HCT116 (cell line): ENCODE data around the gene RYR2. TPM values are rescaled to one million over a fixed set of nuclear protein-coding genes. Genes with fewer than 3 reads are reported as not detected.

Source experiments
- ATAC-seq: fragments of 200-7000 bp; cut with Tn5 transposase; 2 replicates; pipeline ENCODE4 v1.9.1; 2020; ENCODE audit warnings: mild to moderate bottlenecking, moderate library complexity
- BruUV-seq: library from RNA; stranded (reverse); fragments of 400-500 nt; replicated peaks from 2 replicates; lab custom pipeline; 2021; lab: Mats Ljungman, UMichigan
- CTCF ChIA-PET: fragments of 300-600 bp; sonication (Branson Sonifier 250); formaldehyde crosslinking; loops from one replicate; lab custom pipeline; 2021; ENCODE audit warnings: antibody characterized with exemption; lab: Charles Lee
- POLR2A ChIA-PET: fragments of 300-600, 350-600 bp; sonication (Branson Sonifier 250); formaldehyde crosslinking; loops from one replicate; lab custom pipeline; 2021; ENCODE audit warnings: antibody characterized with exemption; lab: Charles Lee
- RAD21 ChIA-PET, 2 experiments: fragments of 300-600 bp; sonication (Branson Sonifier 250); formaldehyde crosslinking; loops; one replicate each; lab custom pipeline; 2023; ENCODE audit warnings: low total read pairs in 2 of 2; ENCODE audit not compliant: uncharacterized antibody in 2 of 2, unreplicated experiment in 2 of 2, low non-redundant PET in 1 of 2; lab: Charles Lee
- DNase-seq: peaks from one replicate; pipeline ENCODE4 v3.0.0-alpha.2; 2010; ENCODE audit warnings: low read depth, low spot score
- H2AFZ ChIP-seq: fragments of 200-600 bp; shearing (Covaris generic), sonication (generic); 2 replicates; pipeline ENCODE4 v1.6.1; 2017; ENCODE audit warnings: low read depth, mixed run types, mixed read lengths, antibody characterized with exemption, low read length; ENCODE audit not compliant: poor library complexity, severe bottlenecking
- H3K27ac ChIP-seq: 2 replicates; pipeline ENCODE4 v1.5.1; 2012; ENCODE audit warnings: low read depth, low read length
- H3K27me3 ChIP-seq: fragments of 200-600 bp; sonication (generic); 2 replicates; pipeline ENCODE4 v1.6.1; 2016; ENCODE audit warnings: mixed run types, low read length, mixed read lengths; ENCODE audit not compliant: insufficient read depth
- H3K36me3 ChIP-seq, 2 experiments: fragments of 200-500 bp in 1 of 2; fragments of 200-600 bp in 1 of 2; sonication (Bioruptor generic) in 1 of 2; sonication (generic) in 1 of 2; 2 replicates each; pipeline versions ENCODE4 v1.5.1 to v1.6.1; 2014 to 2016; ENCODE audit warnings: low read length in 2 of 2, inconsistent platforms in 1 of 2, mixed read lengths in 1 of 2, mixed run types in 1 of 2; ENCODE audit not compliant: insufficient read depth in 2 of 2, control insufficient read depth in 1 of 2
- H3K4me1 ChIP-seq, 2 experiments: fragments of 200-600 bp in 1 of 2; sonication (generic) in 1 of 2; 2 replicates each; pipeline versions ENCODE4 v1.5.1 to v1.6.1; 2012 to 2017; ENCODE audit warnings: low read length in 2 of 2, inconsistent platforms in 1 of 2, mild to moderate bottlenecking in 1 of 2, mixed read lengths in 1 of 2, mixed run types in 1 of 2, moderate library complexity in 1 of 2; ENCODE audit not compliant: insufficient read depth in 2 of 2, control insufficient read depth in 1 of 2
- H3K4me2 ChIP-seq: fragments of 200-600 bp; sonication (generic); 2 replicates; pipeline ENCODE4 v1.6.1; 2017; ENCODE audit warnings: mixed run types, low read length, mixed read lengths
- H3K4me3 ChIP-seq, 2 experiments: fragments of 200-600 bp in 1 of 2; sonication (generic) in 1 of 2; replicated peaks in 1 of 2; 2 replicates each; pipeline ENCODE4 v1.5.1; 2011 to 2016; ENCODE audit warnings: low read length in 2 of 2, control low read depth in 1 of 2, low read depth in 1 of 2, mild to moderate bottlenecking in 1 of 2, mixed read lengths in 1 of 2, mixed run types in 1 of 2
- H3K79me2 ChIP-seq: fragments of 200-600 bp; sonication (generic); 2 replicates; pipeline ENCODE4 v1.6.1; 2017; ENCODE audit warnings: mild to moderate bottlenecking, mixed run types, low read length, moderate library complexity, mixed read lengths; ENCODE audit not compliant: insufficient read depth
- H3K9ac ChIP-seq: fragments of 200-600 bp; sonication (generic); 2 replicates; pipeline ENCODE4 v1.6.1; 2016; ENCODE audit warnings: low read length, mixed read lengths
- H3K9me2 ChIP-seq: fragments of 200-600 bp; sonication (generic), shearing (Covaris generic); 2 replicates; pipeline ENCODE4 v1.6.1; 2017; ENCODE audit warnings: mixed run types, mild to moderate bottlenecking, moderate library complexity; ENCODE audit not compliant: insufficient read depth
- H3K9me3 ChIP-seq, 2 experiments: fragments of 200-500 bp in 1 of 2; fragments of 200-600 bp in 1 of 2; sonication (Bioruptor generic) in 1 of 2; sonication (generic) in 1 of 2; 2 replicates each; pipeline ENCODE4 v1.6.1; 2014 to 2017; ENCODE audit warnings: low read length in 2 of 2, mixed read lengths in 2 of 2, inconsistent platforms in 1 of 2, low read depth in 1 of 2, mild to moderate bottlenecking in 1 of 2, mixed run types in 1 of 2, moderate library complexity in 1 of 2; ENCODE audit not compliant: control insufficient read depth in 1 of 2, insufficient read depth in 1 of 2
- H4K20me1 ChIP-seq: fragments of 200-600 bp; sonication (generic), shearing (Covaris generic); 2 replicates; pipeline ENCODE4 v1.6.1; 2017; ENCODE audit warnings: mixed run types, mild to moderate bottlenecking, moderate library complexity; ENCODE audit not compliant: insufficient read depth
- CEBPB ChIP-seq: IDR thresholded peaks from 2 replicates; pipeline ENCODE4 v1.6.1; 2012; ENCODE audit warnings: low read depth
- CTCF ChIP-seq, 3 experiments: fragments of 200-600 bp in 1 of 3; sonication (generic) in 1 of 3; IDR thresholded peaks in 2 of 3; conservative IDR thresholded peaks in 1 of 3; 2 replicates each; pipeline ENCODE4 v1.5.1; 2012 to 2017; ENCODE audit warnings: low read depth in 2 of 3, low read length in 2 of 3, antibody characterized with exemption in 1 of 3, borderline replicate concordance in 1 of 3, control low read depth in 1 of 3, mild to moderate bottlenecking in 1 of 3, mixed read lengths in 1 of 3, mixed run types in 1 of 3, moderate library complexity in 1 of 3; ENCODE audit not compliant: insufficient read depth in 1 of 3
- EGR1 ChIP-seq: IDR thresholded peaks from 2 replicates; pipeline ENCODE4 v1.6.1; 2012; ENCODE audit warnings: low read depth
- ELF1 ChIP-seq: IDR thresholded peaks from 2 replicates; pipeline ENCODE4 v1.6.1; 2012; ENCODE audit warnings: low read depth, borderline replicate concordance
- EZH2phosphoT487 ChIP-seq: fragments of 200-600 bp; IDR thresholded peaks from 2 replicates; pipeline ENCODE4 v1.6.1; 2018; ENCODE audit warnings: antibody characterized with exemption, borderline replicate concordance
- POLR2A ChIP-seq: IDR thresholded peaks from 2 replicates; pipeline ENCODE4 v1.7.0; 2011; ENCODE audit warnings: borderline replicate concordance; ENCODE audit not compliant: insufficient read depth, insufficient read length; ENCODE audit errors: extremely low read depth
- POLR2AphosphoS5 ChIP-seq: IDR thresholded peaks from 2 replicates; pipeline ENCODE4 v1.6.1; 2011; ENCODE audit warnings: mild to moderate bottlenecking, low read depth, low read length, moderate library complexity
- RAD21 ChIP-seq: IDR thresholded peaks from 2 replicates; pipeline ENCODE4 v1.6.1; 2012; ENCODE audit warnings: low read depth, mild to moderate bottlenecking
- SIN3A ChIP-seq: IDR thresholded peaks from 2 replicates; pipeline ENCODE4 v1.6.1; 2012; ENCODE audit warnings: low read depth
- SRF ChIP-seq: IDR thresholded peaks from 2 replicates; pipeline ENCODE4 v1.6.1; 2012; ENCODE audit warnings: low read depth
- TCF7L2 ChIP-seq: IDR thresholded peaks from 2 replicates; pipeline ENCODE4 v1.7.0; 2011; ENCODE audit warnings: borderline replicate concordance, inconsistent platforms; ENCODE audit not compliant: insufficient read depth, insufficient read length; ENCODE audit errors: extremely low read depth
- YY1 ChIP-seq: IDR thresholded peaks from 2 replicates; pipeline ENCODE4 v1.6.1; 2011; ENCODE audit warnings: low read length, low read depth, moderate library complexity, mild to moderate bottlenecking; ENCODE audit not compliant: insufficient replicate concordance; ENCODE audit errors: extremely low read depth
- ZBTB33 ChIP-seq: IDR thresholded peaks from 2 replicates; pipeline ENCODE4 v1.6.1; 2011; ENCODE audit warnings: mild to moderate bottlenecking, low read length, moderate library complexity; ENCODE audit not compliant: insufficient replicate concordance; ENCODE audit errors: extremely low read depth
- ZFX ChIP-seq: fragments of 450-650 bp; IDR thresholded peaks from 2 replicates; pipeline ENCODE4 v1.6.1; 2017
- ZNF274 ChIP-seq: fragments of 200-500 bp; sonication (Bioruptor generic); IDR thresholded peaks from 2 replicates; pipeline ENCODE4 v1.6.1; 2014; ENCODE audit warnings: mild to moderate bottlenecking, low read depth, low read length, inconsistent platforms
- intact Hi-C: fragments of 100-400 bp; cut with micrococcal nuclease; formaldehyde crosslinking; loops from 2 replicates; pipeline ENCODE4 v1.10.0; 2022
- total RNA-seq: library from RNA; stranded (reverse); gene quantifications from one replicate; pipeline ENCODE4 v1.2.1, GENCODE V29; 2021; ENCODE audit not compliant: unreplicated experiment
- TF ChIP-seq, protein P1 (sequence below): IDR thresholded peaks from 2 replicates; pipeline ENCODE4 v1.6.1; 2012
- TF ChIP-seq, protein P2 (sequence below): IDR thresholded peaks from 2 replicates; pipeline ENCODE4 v1.6.1; 2012; ENCODE audit warnings: low read depth

The RYR2 gene
- total RNA-seq, 1 experiment from 2014 or later, result 0.02 TPM

GRCh38 chr1:237857455-237857854 is 815.5 kb downstream of the RYR2 start:
- no peak for DNase-seq
- H3K27ac ChIP-seq, result no peak overlapping the region
- H4K20me1 ChIP-seq, result no peaks in the 10 kb centered on the region
- no peaks in the 10 kb centered on the region for H3K27me3 ChIP-seq
- no peak overlapping the region for H3K4me3 ChIP-seq
- H3K9ac ChIP-seq, result no peak overlapping the region
- no peak overlapping the region for H3K4me2 ChIP-seq
- H3K36me3 ChIP-seq, result no peaks in the 10 kb centered on the region
- no peaks in the 10 kb centered on the region for H3K4me1 ChIP-seq
- H2AFZ ChIP-seq, result no peak overlapping the region
- BruUV-seq, result no TSS peak
- ATAC-seq, result no peak
- H3K9me3 ChIP-seq, result peaks cover 7 to 10% of the 10 kb centered on the region in 2 experiments; a peak in 2 of 4 replicates
- ChIA-PET RAD21 (no interaction called here), CTCF (no interaction called here), POLR2A (no interaction called here)
- intact Hi-C loops, result no loop called here
- no peak for TF ChIP-seq ELF1
- no peak for TF ChIP-seq CEBPB
- TF ChIP-seq ZBTB33, result no peak
- TF ChIP-seq, protein P1, sequence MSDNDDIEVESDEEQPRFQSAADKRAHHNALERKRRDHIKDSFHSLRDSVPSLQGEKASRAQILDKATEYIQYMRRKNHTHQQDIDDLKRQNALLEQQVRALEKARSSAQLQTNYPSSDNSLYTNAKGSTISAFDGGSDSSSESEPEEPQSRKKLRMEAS, result no peak
- TF ChIP-seq SRF, result no peak
- TF ChIP-seq, protein P2, sequence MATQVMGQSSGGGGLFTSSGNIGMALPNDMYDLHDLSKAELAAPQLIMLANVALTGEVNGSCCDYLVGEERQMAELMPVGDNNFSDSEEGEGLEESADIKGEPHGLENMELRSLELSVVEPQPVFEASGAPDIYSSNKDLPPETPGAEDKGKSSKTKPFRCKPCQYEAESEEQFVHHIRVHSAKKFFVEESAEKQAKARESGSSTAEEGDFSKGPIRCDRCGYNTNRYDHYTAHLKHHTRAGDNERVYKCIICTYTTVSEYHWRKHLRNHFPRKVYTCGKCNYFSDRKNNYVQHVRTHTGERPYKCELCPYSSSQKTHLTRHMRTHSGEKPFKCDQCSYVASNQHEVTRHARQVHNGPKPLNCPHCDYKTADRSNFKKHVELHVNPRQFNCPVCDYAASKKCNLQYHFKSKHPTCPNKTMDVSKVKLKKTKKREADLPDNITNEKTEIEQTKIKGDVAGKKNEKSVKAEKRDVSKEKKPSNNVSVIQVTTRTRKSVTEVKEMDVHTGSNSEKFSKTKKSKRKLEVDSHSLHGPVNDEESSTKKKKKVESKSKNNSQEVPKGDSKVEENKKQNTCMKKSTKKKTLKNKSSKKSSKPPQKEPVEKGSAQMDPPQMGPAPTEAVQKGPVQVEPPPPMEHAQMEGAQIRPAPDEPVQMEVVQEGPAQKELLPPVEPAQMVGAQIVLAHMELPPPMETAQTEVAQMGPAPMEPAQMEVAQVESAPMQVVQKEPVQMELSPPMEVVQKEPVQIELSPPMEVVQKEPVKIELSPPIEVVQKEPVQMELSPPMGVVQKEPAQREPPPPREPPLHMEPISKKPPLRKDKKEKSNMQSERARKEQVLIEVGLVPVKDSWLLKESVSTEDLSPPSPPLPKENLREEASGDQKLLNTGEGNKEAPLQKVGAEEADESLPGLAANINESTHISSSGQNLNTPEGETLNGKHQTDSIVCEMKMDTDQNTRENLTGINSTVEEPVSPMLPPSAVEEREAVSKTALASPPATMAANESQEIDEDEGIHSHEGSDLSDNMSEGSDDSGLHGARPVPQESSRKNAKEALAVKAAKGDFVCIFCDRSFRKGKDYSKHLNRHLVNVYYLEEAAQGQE, result no peak
- TF ChIP-seq TCF7L2, result no peak
- TF ChIP-seq ZFX, result no peak
- no peak for TF ChIP-seq SIN3A
- TF ChIP-seq CTCF (IDR thresholded peaks at IDR 0.05 in 2 of 3, conservative IDR thresholded peaks at IDR 0.05 in 1 of 3; ENCODE audit: borderline replicate concordance in 1 of 3, insufficient read depth in 1 of 3, low read depth in 2 of 3, low read length in 2 of 3), result no peak
- TF ChIP-seq POLR2A, result no peak
- no peak for TF ChIP-seq RAD21
- TF ChIP-seq EZH2phosphoT487, result no peak
- TF ChIP-seq ZNF274, result no peak
- TF ChIP-seq EGR1, result no peak
- no peak for TF ChIP-seq YY1
- no peak for TF ChIP-seq POLR2AphosphoS5
- no peaks in the 10 kb centered on the region for H3K79me2 ChIP-seq
- no peaks in the 10 kb centered on the region for H3K9me2 ChIP-seq
